T47D (cell line): ENCODE data around the gene TMEM123.

ENCODE experiments used
- DNase-seq, 2 experiments: peaks; one replicate each; pipeline versions ENCODE4 v3.0.0 to v3.0.0-alpha.2; 2011 to 2012; ENCODE audit warnings: low read depth in 1 of 2, low spot score in 1 of 2
- JUND ChIP-seq: IDR thresholded peaks from 2 replicates; pipeline ENCODE4 v1.6.1; 2012; ENCODE audit warnings: low read depth
- in situ Hi-C: cut with HindIII; loops from 2 replicates; pipeline ENCODE4 v1.10.0; 2016; ENCODE audit warnings: low sequenced_read_pairs, low pct_unique_long_range_greater_than_20kb

Gene TMEM123

GRCh38 chr11:102367364-102367763 lies 85.2 kb downstream of the TMEM123 start:
- in situ Hi-C loops: no loop called here
- no peak for TF ChIP-seq JUND
- DNase-seq: peak in 1 of 2 experiments; percentile 45

GRCh38 chr11:102364991-102365390 lies 87.6 kb downstream of the TMEM123 start:
- no peak for DNase-seq
- in situ Hi-C loops: no loop called here

GRCh38 chr11:102361086-102362031 lies 91.2 kb downstream of the TMEM123 start:
- no peak for TF ChIP-seq JUND
- in situ Hi-C loops: no loop called here
- DNase-seq: no peak

More at GRCh38 chr11:102364991-102365390, 87.6 kb downstream of the TMEM123 start:
- no peak for TF ChIP-seq JUND

- DNase-seq: no peak
- TF ChIP-seq JUND: no peak
- in situ Hi-C loops: no loop called here
These were observed 91.9 kb downstream of the TMEM123 start for GRCh38 chr11:102360681-102361080.

GRCh38 chr11:102359372-102359771 lies 93.2 kb downstream of the TMEM123 start:
- in situ Hi-C loops: no loop called here
- no peak for TF ChIP-seq JUND
- DNase-seq: no peak

GRCh38 chr11:102357116-102357515 lies 95.4 kb downstream of the TMEM123 start:
- in situ Hi-C loops: no loop called here
- no peak for TF ChIP-seq JUND
- no peak for DNase-seq

- TF ChIP-seq JUND: no peak
- peak; percentile 22 to 61 for DNase-seq
- in situ Hi-C loops: no loop called here
These were observed 104.8 kb downstream of the TMEM123 start for GRCh38 chr11:102347462-102348370.

GRCh38 chr11:102346748-102347461 lies 105.7 kb downstream of the TMEM123 start, which contains the start of gene BIRC2:
TSS of gene BIRC2 (plus strand) at chr11:102347214. CDS start at chr11:102349855, 2,641 bp downstream.
- in situ Hi-C loops: no loop called here
- no peak for TF ChIP-seq JUND
- peak; percentile 61 to 96 for DNase-seq

GRCh38 chr11:102346456-102346747 lies 106.2 kb downstream of the TMEM123 start:
- TF ChIP-seq JUND: no peak
- DNase-seq: no peak
- in situ Hi-C loops: no loop called here
